Measurements from ENCODE around the gene STYXL1. TPM values are rescaled to one million over a fixed set of nuclear protein-coding genes. Genes with fewer than 3 reads are reported as not detected.
"Not testable (repeated sequence)": the region's sequence is repeated elsewhere in the genome, so short reads cannot be mapped to it uniquely, and the experiment has no call there.

The STYXL1 gene
- total RNA-seq, 1 donor from 2014 or later = 34.1 TPM

- intact Hi-C loops (cut with micrococcal nuclease) = no loop called here
These were observed 7.7 kb downstream of the STYXL1 start for GRCh38 chr7:76040126-76040525.

GRCh38 chr7:76037310-76037709 lies 10.5 kb downstream of the STYXL1 start:
- intact Hi-C loops (cut with micrococcal nuclease) = no loop called here

GRCh38 chr7:76031964-76032363 lies 15.8 kb downstream of the STYXL1 start:
- intact Hi-C loops (cut with micrococcal nuclease) = no loop called here

- intact Hi-C loops (cut with micrococcal nuclease) = not testable (repeated sequence)
These were observed 18.1 kb downstream of the STYXL1 start for GRCh38 chr7:76029682-76030081.

DNA sequence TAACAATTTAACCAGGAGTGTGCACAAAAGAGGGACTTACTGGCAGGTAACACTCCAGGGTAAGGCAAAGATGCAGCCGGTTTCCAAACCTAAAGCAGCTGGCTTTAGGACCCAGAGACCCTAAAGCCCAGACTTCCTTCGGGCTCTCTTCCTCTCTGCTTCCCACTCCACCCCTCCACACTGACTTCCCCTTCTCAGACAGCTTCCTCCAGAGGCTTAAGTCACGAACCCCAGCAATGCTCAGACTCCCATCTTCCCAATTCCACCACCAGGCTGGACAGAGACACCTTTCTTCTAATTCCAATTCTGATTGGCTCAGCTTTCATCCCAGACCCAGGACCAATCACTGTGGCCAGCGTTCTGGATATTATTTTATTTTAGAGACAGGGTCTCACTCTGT lies 24.8 kb downstream of the STYXL1 start:
- intact Hi-C loops (cut with micrococcal nuclease) = loop anchor here (5.0 kb wide), 1 partner anchor 286 kb away; the partner anchor contains the start of gene HIP1

DNA sequence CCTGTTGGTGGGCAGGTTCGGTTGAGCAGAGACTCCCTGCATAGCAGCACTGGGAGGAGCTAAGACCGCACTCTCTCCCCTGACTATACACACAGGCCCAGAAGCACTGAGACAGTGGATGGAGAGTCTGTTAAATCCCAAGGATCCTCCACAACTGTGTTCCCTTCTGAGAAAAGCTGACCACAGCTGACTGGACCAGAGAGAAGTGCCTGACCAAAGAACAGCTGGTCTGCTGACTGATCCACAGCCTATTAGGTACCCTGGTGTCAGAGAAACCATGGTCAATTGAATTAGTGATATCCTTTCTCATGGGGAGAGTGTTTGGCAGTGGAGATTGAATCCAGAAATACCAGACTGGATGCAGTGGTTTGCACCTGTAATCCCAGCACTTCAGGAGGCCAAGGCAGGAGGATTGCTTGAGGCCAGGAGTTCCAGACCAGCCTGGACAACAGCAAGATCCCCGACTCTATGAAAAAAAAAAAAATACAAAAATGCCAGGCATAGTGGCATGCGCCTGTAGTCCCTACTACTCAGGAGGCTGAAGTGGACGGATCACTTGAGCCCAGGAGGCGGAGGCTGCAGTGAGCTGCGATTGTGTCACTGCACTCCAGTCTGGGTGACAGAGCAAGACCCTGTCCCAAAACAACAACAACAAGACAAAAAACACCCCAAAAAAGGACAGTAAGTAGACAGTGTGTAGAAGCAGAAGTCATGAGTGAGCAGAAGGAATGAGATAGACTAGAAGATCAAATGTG lies 25.6 kb downstream of the STYXL1 start:
- intact Hi-C loops (cut with micrococcal nuclease) = loop anchor here (5.0 kb wide), 1 partner anchor 285 kb away; the partner anchor contains the start of gene HIP1

GRCh38 chr7:76020031-76020714 lies 27.6 kb downstream of the STYXL1 start:
- intact Hi-C loops (cut with micrococcal nuclease) = loop anchor here (1.0 to 5.0 kb wide), 5 partner anchors 11 to 283 kb away; partner anchors contain the start of genes HIP1 and TMEM120A

- intact Hi-C loops (cut with micrococcal nuclease) = not testable (repeated sequence)
These were observed 29.3 kb downstream of the STYXL1 start for GRCh38 chr7:76018520-76018919.

DNA sequence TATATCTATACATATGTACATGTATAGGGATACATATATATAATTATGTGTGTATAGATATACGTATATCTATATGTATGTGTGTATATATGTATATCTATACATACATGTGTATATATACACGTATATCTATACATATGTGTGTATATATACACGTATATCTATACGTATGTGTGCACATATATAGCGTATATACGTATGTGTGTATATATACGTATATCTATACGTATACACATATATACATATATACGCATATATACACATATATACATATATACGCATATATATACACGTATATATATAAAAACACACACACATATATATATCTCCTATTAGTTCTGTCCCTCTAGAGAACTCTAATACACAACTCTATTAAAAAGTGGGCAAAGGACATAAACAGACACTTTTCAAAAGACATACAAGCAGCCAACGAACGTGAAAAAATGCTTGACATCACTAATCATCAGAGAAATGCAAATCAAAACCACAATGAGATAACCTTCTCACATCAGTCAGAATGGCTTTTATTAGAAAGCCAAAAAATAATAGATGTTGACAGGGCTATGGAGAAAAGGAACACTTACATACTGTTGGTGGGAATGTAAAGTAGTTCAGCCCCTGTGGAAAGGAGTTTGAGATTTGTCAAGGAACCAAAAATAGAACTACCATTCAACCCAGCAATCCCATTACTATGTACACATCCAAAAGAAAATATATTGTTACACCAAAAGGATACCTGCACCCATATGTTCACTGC lies 31.4 kb downstream of the STYXL1 start:
- intact Hi-C loops (cut with micrococcal nuclease) = no loop called here

- intact Hi-C loops (cut with micrococcal nuclease) = no loop called here
These were observed 36.3 kb downstream of the STYXL1 start for GRCh38 chr7:76011442-76011861.

GRCh38 chr7:76009672-76010600 lies 37.9 kb downstream of the STYXL1 start:
- intact Hi-C loops (cut with micrococcal nuclease) = loop anchor here (1.0 kb wide), 4 partner anchors 10 to 132 kb away; partner anchors contain the start of genes POR and TMEM120A

DNA sequence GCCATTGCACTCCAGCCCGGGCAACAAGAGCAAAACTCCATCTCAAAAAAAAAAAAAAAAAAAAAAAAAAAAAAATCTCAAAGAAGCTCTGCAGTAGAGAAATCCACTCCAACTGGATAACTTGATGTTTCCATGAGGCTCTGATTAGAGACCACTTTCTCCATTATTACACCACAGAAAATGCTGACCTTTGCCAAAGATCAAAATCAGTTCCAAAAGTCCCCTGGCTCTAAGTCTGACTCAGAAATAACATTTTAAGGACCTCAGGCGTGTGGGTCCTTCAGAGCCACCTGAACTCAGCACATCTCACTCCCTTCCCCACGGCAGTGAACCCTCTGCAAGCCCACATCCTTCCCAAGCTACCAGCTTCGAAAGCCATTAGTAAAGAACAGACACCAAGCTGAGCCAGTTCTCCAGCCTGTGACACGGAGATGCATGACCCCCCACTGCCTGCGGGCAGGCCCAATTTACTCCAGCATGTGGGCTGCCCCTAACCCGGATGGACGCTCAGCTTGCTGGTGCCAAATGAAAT lies 39.6 kb downstream of the STYXL1 start:
- intact Hi-C loops (cut with micrococcal nuclease) = loop anchor here (1.0 kb wide), 1 partner anchor 40 kb away; the partner anchor contains the start of gene MDH2

- intact Hi-C loops (cut with micrococcal nuclease) = not testable (repeated sequence)
These were observed 42.8 kb downstream of the STYXL1 start for GRCh38 chr7:76005004-76005403.

GRCh38 chr7:76003351-76003750 lies 44.4 kb downstream of the STYXL1 start:
- intact Hi-C loops (cut with micrococcal nuclease) = no loop called here

GRCh38 chr7:76002822-76003221 lies 45.0 kb downstream of the STYXL1 start:
- intact Hi-C loops (cut with micrococcal nuclease) = no loop called here

DNA sequence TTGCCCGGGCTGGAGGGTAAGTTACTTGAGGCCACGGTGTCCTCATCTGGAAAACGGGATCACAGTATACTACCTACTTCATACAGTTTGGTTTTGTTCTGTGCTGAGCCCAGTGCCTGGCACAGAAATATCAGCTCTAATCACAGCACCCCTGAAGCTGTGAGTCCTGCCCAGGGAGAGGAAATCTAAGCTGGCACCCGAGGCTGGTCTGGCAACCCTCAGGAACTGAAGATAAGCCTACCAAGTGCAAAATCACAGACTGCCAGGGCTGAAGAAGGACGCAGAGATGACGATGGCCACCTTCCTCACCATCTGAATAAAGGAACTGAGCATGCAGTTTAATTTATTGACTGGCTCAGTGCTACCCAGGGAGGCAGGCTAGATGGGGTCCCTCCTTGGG lies 45.7 kb downstream of the STYXL1 start:
- intact Hi-C loops (cut with micrococcal nuclease) = no loop called here

DNA sequence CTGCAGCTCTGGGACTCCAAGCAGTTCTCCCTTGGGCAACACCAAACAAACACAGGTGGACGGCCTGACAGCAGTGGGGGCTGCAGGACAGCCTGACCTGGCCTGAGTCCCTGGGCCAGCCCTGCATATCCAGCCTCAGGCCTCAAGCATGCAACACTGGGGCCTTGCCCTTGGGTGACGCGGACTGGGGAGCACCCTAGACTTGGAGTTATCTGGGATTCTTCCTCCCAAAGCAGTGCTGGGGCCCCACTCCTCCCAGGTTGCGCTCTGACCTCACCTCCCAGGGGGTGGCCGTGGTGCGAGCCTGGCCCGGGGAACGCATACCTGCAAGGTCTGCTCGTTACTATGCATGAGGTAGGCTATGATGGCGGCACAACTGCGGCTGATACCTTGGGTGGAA lies 47.2 kb downstream of the STYXL1 start:
- intact Hi-C loops (cut with micrococcal nuclease) = no loop called here

DNA sequence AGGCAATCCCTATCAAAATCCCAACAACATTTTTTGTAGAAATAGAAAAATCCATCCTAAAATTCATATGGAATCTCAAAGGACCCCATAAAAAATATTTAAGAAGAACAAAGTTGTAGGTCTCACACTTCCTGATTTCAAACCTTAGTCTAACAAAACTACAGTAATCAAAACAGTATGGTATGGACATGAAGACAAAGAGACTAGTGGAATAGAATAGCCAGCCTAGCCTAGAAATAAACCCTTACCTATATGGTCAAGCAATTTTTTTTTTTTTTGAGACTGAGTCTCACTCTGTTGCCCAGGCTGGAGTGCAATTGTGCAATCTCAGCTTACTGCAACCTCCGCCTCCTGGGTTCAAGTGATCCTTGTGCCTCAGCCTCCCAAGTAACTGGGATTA lies 49.8 kb downstream of the STYXL1 start:
- intact Hi-C loops (cut with micrococcal nuclease) = no loop called here

DNA sequence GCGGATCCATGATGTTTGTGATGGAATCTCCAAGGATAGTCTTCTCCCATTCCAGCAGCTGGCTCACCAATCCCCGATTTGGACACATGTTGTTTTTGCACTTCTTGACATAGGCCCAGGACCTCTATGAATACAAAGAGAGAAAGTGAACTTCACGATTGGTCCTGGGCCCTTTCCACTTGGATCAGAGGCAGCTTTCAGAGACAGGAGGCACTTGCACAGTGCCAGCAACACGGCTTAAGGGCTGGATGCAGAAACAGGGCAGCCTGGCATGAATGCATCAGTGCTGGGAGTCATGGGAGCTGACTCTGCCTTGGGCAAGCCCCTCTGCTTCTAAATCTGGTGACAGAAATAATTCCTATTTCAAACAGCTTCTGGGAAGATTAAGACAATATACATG lies 51.3 kb downstream of the STYXL1 start:
- intact Hi-C loops (cut with micrococcal nuclease) = no loop called here

DNA sequence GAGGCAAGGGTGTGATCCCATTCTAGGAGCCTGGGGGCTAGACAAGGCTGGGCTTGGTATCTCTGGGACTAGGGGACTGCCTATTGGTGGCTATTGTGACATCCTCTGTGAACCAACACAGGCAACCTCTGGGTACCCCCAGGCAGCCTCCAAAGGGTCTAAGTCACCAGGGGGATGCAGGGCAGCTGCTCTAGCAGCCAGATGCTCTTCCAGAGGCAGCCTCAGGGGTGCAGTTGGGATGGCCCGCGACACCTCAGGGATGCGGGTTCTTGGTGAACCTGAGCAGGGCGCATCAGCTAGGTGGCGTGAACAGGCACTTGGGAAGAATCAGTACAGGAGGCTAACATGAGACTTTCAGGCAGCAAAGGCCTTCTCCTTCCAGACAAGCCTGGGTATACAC lies 51.8 kb downstream of the STYXL1 start:
- intact Hi-C loops (cut with micrococcal nuclease) = loop anchor here (1.0 kb wide), 1 partner anchor 318 kb away; no protein-coding TSS in a partner anchor
